ENCODE measurements around the gene PEPD.

GRCh38 chr19:33381101-33381500, 140.5 kb downstream of the PEPD start:
- TF ChIP-seq CTCF (conservative IDR thresholded peaks at IDR 0.05 in 1 of 2, IDR thresholded peaks at IDR 0.05 in 1 of 2; ENCODE audit: extremely low read depth in 1 of 2, insufficient read depth in 1 of 2, low read depth in 1 of 2, low read length in 2 of 2) (no peak), EZH2 (IDR thresholded peaks at IDR 0.05; ENCODE audit: borderline replicate concordance, low read length) (no peak)

Measured in mammary epithelial cell (primary cell).